Measurements from ENCODE around the gene TMEM43.

The TMEM43 gene

DNA sequence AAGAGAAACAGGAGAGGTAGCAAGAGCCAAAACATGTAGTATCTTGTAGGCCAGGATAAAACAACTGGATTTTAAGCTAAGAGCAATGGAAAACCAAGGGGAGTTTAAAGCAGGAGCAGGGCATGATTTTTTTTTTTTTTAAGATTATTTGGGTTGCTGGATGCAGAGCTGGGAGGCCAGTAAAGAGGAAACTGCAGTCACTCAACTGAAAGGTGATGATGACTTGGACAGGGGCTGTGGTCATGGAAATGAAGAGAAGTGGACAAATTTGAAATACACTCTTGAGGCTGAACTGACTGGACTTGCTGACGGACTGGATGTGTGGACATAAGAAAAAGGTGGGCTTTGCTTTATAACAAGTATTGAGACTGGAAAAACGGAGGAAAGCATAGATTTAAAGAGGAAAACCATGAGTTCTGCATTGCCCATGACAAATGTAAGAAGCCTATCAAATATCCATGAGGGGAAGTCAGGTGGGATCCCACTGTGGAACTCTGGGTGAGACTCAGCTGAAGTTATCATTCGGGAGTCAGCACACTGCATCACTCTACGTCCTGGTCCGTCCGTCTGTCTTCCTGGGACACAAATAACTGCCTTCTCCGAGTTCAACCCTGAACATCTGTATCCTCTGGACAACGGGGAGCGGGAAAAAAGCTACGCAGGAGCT lies 52.9 kb downstream of the TMEM43 start:
- peak overlapping the region; percentile 95 for H3K4me3 Mint-ChIP-seq
- H3K27me3 Mint-ChIP-seq (ENCODE audit: low read depth) = no peaks in the 10 kb centered on the region
- no peaks in the 10 kb centered on the region for H3K9me3 Mint-ChIP-seq
- peaks cover 49% of the 10 kb centered on the region for H3K4me1 Mint-ChIP-seq (ENCODE audit: low read depth)
- no peak for DNase-seq (ENCODE audit: low spot score)
- peaks cover 22% of the 10 kb centered on the region for H3K36me3 Mint-ChIP-seq (ENCODE audit: low read depth)
- H3K27ac Mint-ChIP-seq = peak overlapping the region; percentile 100

DNA sequence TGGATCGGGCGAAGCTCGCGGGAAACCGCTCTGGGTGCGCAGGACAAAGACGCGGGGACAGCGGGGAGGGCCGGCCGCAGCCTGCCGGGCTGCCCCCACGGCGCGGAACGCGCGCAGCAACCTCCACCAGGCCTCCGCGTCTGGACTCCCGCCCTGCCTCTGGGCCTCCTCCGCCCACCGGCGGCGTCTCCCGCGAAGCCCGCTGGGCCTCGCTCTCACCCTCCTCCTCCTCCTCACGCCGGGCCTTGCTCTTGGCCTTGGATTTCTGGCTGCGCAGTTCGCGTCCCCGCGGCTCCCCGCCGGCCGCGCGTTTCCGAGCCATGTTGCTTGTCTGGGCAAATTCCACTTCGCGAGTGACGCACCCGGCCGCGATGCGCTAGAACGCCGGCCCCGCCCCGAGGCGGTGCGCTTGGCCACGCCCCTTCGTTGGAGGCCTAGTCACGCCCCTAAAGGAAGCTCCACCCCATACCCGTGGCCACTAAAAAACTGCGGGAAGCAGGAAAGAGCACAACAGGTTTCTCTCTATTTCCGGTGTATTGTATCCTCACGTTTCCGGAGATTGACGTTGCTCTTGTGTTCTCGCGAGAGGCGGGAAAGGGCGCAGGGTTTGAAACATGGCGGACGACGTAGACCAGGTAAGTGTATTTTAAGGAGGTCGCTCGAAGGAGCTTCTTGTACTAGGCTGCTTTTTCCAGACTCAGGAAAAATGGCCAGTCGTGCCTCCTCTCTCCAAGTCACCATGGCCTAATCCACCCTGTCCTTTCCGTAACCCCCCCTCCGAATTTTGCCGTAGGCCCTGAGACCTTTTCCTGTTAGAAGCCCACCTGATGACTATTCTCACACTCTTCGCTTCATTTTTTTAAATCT lies 53.6 kb downstream of the TMEM43 start, which contains the start of the genes LSM3 and XPC:
Gene LSM3, plus strand, starts transcription at position 571 of the 867 bp plus-strand sequence. Its CDS starts 44 bp downstream, at position 615.
Gene XPC, minus strand, starts transcription at position 355 of the 867 bp plus-strand sequence. Its CDS starts 33 bp downstream, at position 322.
- DNase-seq (ENCODE audit: low spot score) = peak; percentile 97
- Mint-ChIP-seq H3K36me3 (ENCODE audit: low read depth) (peaks cover 26% of the 10 kb centered on the region), H3K9me3 (no peaks in the 10 kb centered on the region), H3K4me3 (peak within 1 kb of the TSS; percentile 95), H3K27me3 (ENCODE audit: low read depth) (no peaks in the 10 kb centered on the region), H3K27ac (peak within 1 kb of the TSS; percentile 100), H3K4me1 (ENCODE audit: low read depth) (peaks cover 50% of the 10 kb centered on the region)

GRCh38 chr3:14179114-14179465 lies 54.2 kb downstream of the TMEM43 start:
- H3K4me3 Mint-ChIP-seq = peak overlapping the region; percentile 95

DNA sequence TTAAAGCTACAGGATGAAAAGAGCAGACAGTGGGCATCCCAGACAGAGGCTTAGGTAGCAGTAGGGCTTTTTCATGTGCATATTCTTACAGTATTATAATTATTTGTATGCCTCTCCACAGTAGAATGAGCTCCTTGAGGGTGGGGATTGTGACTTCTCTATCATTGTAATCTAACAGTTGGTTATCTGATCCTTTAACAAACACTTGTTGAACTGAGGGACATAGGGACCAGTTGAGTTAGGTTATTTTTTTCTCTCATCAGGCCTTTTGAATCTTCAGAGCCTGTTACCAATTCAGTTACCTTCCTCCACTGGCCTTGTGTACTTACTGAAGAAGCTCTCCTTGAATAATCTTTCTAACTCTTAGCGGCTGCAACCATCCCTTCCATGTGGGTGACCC lies 54.9 kb downstream of the TMEM43 start:
- peaks cover 46% of the 10 kb centered on the region for H3K4me1 Mint-ChIP-seq (ENCODE audit: low read depth)

More at GRCh38 chr3:14179114-14179465, 54.2 kb downstream of the TMEM43 start:
- Mint-ChIP-seq H3K27me3 (ENCODE audit: low read depth) (no peaks in the 10 kb centered on the region), H3K4me1 (ENCODE audit: low read depth) (peaks cover 50% of the 10 kb centered on the region), H3K36me3 (ENCODE audit: low read depth) (peaks cover 32% of the 10 kb centered on the region), H3K9me3 (no peaks in the 10 kb centered on the region), H3K27ac (peak overlapping the region; percentile 100)
- no peak for DNase-seq (ENCODE audit: low spot score)

GRCh38 chr3:14181253-14181652 lies 56.4 kb downstream of the TMEM43 start:
- peaks cover 32% of the 10 kb centered on the region for H3K4me1 Mint-ChIP-seq (ENCODE audit: low read depth)
- DNase-seq (ENCODE audit: low spot score) = no peak
- H3K9me3 Mint-ChIP-seq = no peaks in the 10 kb centered on the region
- peaks cover 38% of the 10 kb centered on the region for H3K36me3 Mint-ChIP-seq (ENCODE audit: low read depth)
- H3K27ac Mint-ChIP-seq = no peak overlapping the region
- no peaks in the 10 kb centered on the region for H3K27me3 Mint-ChIP-seq (ENCODE audit: low read depth)
- no peak overlapping the region for H3K4me3 Mint-ChIP-seq

More for the DNA sequence above, 54.9 kb downstream of the TMEM43 start:
- Mint-ChIP-seq H3K27ac (peak overlapping the region; percentile 100), H3K9me3 (no peaks in the 10 kb centered on the region), H3K4me3 (peak overlapping the region; percentile 95), H3K36me3 (ENCODE audit: low read depth) (peaks cover 33% of the 10 kb centered on the region), H3K27me3 (ENCODE audit: low read depth) (no peaks in the 10 kb centered on the region)
- no peak for DNase-seq (ENCODE audit: low spot score)

GRCh38 chr3:14183015-14183577 lies 58.2 kb downstream of the TMEM43 start:
- no peak for DNase-seq (ENCODE audit: low spot score)

DNA sequence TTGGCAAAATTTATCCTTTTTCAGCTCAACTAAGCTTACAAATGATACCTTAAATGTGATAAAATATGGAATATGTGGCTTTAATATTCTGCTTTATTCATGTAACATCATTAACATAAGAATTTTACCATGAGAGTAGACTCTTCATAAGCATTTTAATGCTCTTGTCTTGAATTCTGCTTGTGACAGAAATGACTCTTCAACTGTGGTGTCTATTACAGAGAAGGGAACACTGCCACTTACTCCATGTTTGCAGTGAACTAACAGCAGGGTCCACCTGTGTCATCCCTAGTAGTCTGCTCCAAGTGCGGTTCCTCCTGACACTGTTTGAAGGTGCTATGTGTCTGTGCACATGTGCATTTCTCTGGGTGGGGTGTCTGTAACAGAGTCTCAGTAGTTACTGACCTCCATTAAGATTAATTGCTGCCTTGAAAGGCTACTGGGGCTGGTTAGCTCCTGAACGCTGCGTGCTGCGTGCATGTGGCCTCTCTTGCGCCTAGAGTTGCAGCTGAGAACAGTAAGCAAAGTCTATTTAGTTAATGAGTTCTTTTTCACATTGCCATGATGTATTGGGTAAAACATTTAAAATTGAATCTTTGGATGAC lies 62.1 kb downstream of the TMEM43 start:
- peaks cover 66% of the 10 kb centered on the region for H3K36me3 Mint-ChIP-seq (ENCODE audit: low read depth)

More at GRCh38 chr3:14183015-14183577, 58.2 kb downstream of the TMEM43 start:
- H3K27ac Mint-ChIP-seq = no peak overlapping the region
- H3K36me3 Mint-ChIP-seq (ENCODE audit: low read depth) = peaks cover 46% of the 10 kb centered on the region
- no peaks in the 10 kb centered on the region for H3K9me3 Mint-ChIP-seq
- peaks cover 22% of the 10 kb centered on the region for H3K4me1 Mint-ChIP-seq (ENCODE audit: low read depth)
- H3K4me3 Mint-ChIP-seq = no peak overlapping the region
- no peaks in the 10 kb centered on the region for H3K27me3 Mint-ChIP-seq (ENCODE audit: low read depth)

DNA sequence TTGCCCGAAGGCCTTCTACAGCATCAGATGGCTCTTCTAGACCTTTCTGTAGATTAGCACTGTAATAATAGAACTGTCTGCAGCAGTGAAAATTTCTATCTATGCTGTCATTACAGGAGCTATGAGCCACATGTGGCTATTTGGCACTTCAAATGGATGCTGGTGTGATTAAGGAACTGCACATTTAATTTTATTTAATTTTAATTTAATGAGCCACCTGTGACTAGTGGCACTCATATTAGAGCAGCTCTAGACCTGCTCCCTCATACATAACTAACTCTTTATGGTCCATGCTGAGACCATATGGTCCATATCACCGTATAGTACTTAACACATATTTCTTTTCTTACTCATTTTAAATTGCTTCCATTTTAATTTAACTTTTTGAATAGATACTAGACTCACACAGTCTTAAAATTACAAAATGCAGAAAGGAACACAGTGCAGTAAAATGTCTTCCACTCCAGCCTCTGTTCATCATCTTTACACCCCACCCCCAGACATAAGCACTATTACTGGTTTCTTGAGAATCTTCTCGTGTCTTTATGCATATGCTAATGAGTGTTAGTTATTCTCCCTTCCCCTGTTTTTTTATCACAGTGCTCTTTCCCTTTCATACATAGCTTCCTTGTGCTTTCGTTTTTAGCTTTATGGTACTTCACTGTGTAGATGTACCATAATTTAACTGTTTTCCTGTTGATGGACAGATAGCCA lies 63.3 kb downstream of the TMEM43 start:
- Mint-ChIP-seq H3K27me3 (ENCODE audit: low read depth) (no peaks in the 10 kb centered on the region), H3K4me1 (ENCODE audit: low read depth) (peaks cover 20% of the 10 kb centered on the region), H3K27ac (no peak overlapping the region), H3K36me3 (ENCODE audit: low read depth) (peaks cover 55% of the 10 kb centered on the region), H3K9me3 (no peaks in the 10 kb centered on the region), H3K4me3 (no peak overlapping the region)
- DNase-seq (ENCODE audit: low spot score) = no peak

More for the DNA sequence above, 62.1 kb downstream of the TMEM43 start:
- Mint-ChIP-seq H3K9me3 (no peaks in the 10 kb centered on the region), H3K27me3 (ENCODE audit: low read depth) (no peaks in the 10 kb centered on the region), H3K27ac (no peak overlapping the region), H3K4me1 (ENCODE audit: low read depth) (peaks cover 24% of the 10 kb centered on the region), H3K4me3 (no peak overlapping the region)
- DNase-seq (ENCODE audit: low spot score) = no peak
